Cardiac septum (tissue), 1 donor: ENCODE results near the gene SYT1. TPM values are rescaled to one million over a fixed set of nuclear protein-coding genes. Genes with fewer than 3 reads are reported as not detected.
"Not testable (repeated sequence)": the region's sequence is repeated elsewhere in the genome, so short reads cannot be mapped to it uniquely, and the experiment has no call there.

Source experiments
- DNase-seq: peaks from one replicate; pipeline ENCODE4 v3.0.0-alpha.2; 2020; ENCODE audit warnings: low spot score
- intact Hi-C: fragments of 100-400 bp; cut with DNase I; formaldehyde crosslinking; loops from one replicate; pipeline ENCODE4 v1.14.0; 2022
- total RNA-seq: library from RNA; stranded (reverse); fragmentation: NEBNext Ultra II Directional; extraction: Animal tissue kit (Norgen Biotek cat#: 25700); gene quantifications from one replicate; pipeline ENCODE4 v1.2.1, GENCODE V29; 2021
- donor health status: DM: no; HTN: no; CAD: no.

The SYT1 gene
- total RNA-seq, 1 donor from 2014 or later: not detected

DNA sequence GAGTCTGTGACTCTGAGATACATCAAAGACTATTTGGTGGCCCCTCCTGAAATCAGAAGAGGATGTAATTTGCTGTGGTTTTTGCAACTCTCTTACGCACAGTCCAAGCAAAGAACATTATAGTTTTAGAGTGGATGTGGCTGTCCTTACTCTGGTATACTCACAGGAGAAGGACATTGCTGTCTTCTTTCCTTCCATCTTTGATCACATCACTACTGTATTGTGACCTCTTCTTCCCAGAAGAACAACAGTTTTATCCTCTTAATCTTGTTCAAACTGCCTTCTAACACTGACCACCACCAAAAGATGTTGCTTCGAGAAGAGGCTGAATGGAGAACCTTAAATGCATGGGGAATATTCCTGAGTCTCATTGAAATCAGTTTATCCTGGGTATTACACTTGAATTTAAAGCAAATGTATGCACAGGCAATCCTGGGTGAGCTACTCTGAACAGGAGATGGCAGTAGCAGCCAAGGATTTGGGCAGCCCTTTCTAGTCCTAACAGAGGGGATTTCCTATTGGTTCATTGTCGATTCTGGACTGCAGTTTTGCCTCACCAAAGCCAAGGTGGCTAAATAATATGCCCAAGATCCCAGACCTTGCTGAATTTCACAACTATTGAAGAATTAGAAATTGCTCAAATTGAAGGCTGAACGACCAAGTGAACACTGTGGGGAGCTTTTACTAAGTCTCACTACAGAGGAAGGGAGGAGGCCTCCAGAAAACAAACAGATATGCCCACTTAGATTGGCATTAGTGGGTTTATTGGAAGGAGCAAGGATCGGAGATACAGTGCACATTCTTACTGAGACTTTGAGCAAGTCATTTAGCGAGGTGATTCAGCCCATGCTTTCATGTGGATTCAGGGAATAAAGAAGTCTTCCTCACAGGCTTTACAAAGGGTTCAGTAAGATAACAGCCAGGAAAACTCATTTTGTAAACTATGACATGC lies 543.4 kb downstream of the SYT1 start:
- intact Hi-C loops: no loop called here
- DNase-seq: no peak

- intact Hi-C loops: no loop called here
- DNase-seq: no peak
These were observed 544.1 kb downstream of the SYT1 start for GRCh38 chr12:79408689-79409088.

GRCh38 chr12:79409562-79409961 lies 545.0 kb downstream of the SYT1 start:
- DNase-seq: no peak
- intact Hi-C loops: no loop called here

DNA sequence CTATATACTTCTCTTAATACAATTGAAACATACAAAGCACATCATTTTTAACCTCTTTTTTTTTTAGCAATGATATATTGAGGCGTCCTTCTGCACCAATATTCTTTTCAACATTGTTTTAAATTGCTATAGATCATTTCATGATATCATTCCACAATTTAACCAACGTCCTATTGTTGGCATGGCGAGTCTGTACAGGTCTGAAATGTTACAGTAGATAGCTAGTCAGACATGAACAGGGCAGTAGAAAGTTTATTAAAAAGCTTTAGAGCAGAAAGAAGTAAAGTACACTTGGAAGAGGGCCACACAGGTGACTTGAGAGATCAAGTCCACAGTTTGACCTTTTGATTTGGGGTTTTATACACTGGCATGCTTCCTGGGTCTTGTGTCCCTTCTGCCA lies 547.2 kb downstream of the SYT1 start:
- no peak for DNase-seq
- intact Hi-C loops: no loop called here

GRCh38 chr12:79413796-79414195 lies 549.2 kb downstream of the SYT1 start:
- intact Hi-C loops: no loop called here
- DNase-seq: no peak

DNA sequence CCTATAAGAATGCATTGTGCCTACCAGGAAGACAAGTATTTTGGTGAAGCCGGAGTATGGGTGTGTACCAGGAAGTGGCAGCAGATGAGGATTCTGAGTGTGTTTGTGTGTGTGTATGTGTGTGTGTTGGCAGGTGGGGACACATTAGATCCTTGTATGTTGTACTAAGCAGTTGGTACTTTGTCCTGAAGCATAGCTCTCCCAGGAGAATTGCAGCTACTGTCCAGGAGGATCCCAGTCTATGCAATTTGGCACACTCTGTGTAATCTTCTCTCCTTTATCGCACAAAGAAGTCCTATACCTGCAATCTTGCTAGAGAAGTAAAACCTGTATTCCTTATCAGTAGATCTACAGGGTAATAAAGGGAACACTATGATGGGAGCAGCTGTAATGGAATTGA lies 549.7 kb downstream of the SYT1 start:
- intact Hi-C loops: no loop called here
- no peak for DNase-seq

DNA sequence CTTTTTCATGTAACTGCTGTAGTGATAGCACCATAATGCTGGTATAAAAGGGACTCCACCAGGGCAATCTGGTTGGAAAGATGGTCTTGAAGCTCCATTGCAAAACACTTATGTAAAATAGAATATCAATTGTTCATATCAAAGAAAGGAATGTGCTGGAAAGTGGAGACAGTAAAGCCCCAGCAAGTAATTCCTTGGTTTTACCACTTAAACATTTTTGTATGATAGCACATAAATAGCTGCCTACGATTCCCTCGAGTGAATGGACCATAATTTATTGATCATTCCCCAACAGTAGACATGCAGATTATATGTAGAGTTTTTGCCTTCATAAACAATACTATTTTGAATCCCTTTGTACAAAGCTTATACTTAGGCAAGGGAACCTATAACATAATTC lies 550.7 kb downstream of the SYT1 start:
- intact Hi-C loops: no loop called here

GRCh38 chr12:79415746-79416435 lies 551.3 kb downstream of the SYT1 start:
- no peak for DNase-seq
- intact Hi-C loops: no loop called here

More for the DNA sequence above, 550.7 kb downstream of the SYT1 start:
- DNase-seq: no peak

GRCh38 chr12:79420146-79420618 lies 555.6 kb downstream of the SYT1 start:
- DNase-seq: no peak
- intact Hi-C loops: loop anchor here (5.0 kb wide), 1 partner anchor 127 kb away; no protein-coding TSS in a partner anchor

DNA sequence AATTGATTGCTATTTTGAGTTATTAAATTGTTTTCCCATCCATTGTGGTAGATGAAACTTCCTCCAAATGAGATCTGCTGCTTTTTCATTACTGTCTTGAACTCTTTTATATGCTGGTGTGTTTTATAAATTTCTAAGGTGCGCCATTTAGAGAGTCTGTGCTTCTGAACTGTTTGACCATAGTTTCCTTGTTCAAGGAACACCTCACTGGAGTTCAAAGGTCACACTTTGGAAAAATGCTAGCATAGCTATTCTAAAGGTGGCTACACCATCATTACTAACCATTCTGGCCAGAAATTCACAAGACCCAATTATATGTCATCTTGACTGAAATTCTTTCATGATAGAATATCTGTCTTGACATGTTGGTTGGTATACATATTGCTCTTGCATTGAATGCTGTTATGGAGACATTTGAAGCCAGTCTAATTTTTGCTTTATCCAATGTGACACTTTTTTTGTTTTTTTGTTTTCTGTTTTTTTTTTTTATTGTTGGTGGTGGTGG lies 556.7 kb downstream of the SYT1 start:
- no peak for DNase-seq
- intact Hi-C loops: loop anchor here (5.0 kb wide), 1 partner anchor 126 kb away; no protein-coding TSS in a partner anchor

- intact Hi-C loops: loop anchor here (5.0 kb wide), 1 partner anchor 125 kb away; no protein-coding TSS in a partner anchor
- no peak for DNase-seq
These were observed 557.7 kb downstream of the SYT1 start for GRCh38 chr12:79422060-79422812.

DNA sequence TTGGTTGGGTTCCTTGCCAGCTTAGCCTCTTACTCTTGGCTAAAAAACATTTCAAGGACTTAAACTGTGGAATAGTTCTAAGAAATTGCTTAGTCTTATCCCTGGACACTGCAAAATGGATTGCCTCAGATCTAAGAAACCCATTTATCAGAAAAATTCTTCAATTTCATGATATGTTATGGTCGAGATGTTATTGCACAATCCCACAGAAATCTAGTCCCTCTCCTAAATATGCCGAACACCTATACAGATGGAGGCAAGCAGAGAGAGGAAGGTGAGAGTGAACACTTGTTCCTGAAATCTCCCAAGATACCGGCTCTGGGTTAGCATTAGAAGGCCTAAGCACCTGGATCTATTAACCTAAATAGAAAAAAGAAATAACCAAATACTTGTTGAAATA lies 559.0 kb downstream of the SYT1 start:
- no peak for DNase-seq
- intact Hi-C loops: loop anchor here (5.0 kb wide), 1 partner anchor 124 kb away; no protein-coding TSS in a partner anchor

GRCh38 chr12:79424109-79424721 lies 559.6 kb downstream of the SYT1 start:
- intact Hi-C loops: loop anchor here (5.0 kb wide), 1 partner anchor 123 kb away; no protein-coding TSS in a partner anchor
- no peak for DNase-seq

- no peak for DNase-seq
- intact Hi-C loops: no loop called here
These were observed 561.5 kb downstream of the SYT1 start for GRCh38 chr12:79426121-79426520.

DNA sequence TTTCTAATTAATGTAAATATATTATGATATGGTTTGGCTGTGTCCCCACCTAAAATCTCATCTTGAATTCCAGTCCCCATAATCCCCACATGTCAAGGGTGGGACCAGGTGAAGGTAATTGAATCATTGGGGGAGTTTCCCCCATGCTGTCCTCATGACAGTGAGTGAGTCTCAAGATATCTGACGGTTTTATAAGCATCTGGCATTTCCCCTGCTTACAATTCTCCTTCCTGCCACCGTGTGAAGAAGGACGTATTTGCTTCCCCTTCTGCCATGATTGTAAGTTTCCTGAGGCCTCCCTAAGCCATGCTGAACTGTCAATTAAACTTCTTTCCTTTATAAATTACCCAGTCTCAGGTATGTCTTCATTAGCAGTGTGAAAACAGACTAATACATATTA lies 562.2 kb downstream of the SYT1 start:
- intact Hi-C loops, DNase-seq: not testable (repeated sequence)

- DNase-seq: no peak
- intact Hi-C loops: no loop called here
These were observed 569.0 kb downstream of the SYT1 start for GRCh38 chr12:79433465-79434072.

DNA sequence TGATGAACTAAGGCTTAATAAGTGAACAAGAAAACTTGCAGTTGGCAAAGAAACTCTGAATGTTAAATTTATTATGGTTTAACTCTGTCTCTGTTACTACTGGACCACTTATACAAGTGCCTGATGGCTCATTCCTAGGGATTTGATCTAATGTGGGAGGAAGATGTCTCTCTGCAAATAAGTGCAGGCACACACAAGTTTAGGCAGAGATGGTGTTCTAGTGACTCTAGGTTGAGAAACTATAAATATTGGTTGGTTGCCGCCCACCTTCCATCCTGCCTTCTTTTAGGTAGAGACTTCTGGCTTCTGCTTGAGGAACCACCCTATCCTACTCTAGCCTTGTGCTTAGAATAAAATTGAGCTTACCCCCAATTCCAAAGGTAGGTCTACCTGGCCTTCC lies 570.0 kb downstream of the SYT1 start:
- DNase-seq: no peak
- intact Hi-C loops: no loop called here

DNA sequence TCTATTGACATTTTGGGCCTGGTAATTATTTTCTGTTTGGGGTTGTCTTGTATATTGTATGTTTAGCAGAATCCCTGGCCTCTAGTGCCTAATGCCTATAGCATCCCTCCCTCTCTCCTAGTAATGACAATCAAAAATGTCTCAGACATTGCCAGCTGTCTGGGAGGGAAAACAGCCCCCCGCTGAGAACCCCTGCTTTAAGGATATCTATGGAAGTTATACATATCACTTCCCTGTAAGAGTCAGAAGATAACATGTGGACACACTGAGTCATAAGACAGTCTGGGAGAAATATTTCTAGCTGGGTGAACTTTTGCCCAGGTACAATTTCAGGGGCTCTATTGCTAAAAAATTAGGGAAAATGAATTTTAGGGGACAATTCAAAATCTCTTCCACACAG lies 571.2 kb downstream of the SYT1 start:
- no peak for DNase-seq
- intact Hi-C loops: no loop called here
